ENCODE measurements around the gene RARRES2.
"Not testable (repeated sequence)": the region's sequence is repeated elsewhere in the genome, so short reads cannot be mapped to it uniquely, and the experiment has no call there.

- not testable (repeated sequence) for TF ChIP-seq CTCF, POLR2AphosphoS5 (IDR thresholded peaks at IDR 0.05)
These were observed 28.6 kb downstream of the RARRES2 start for GRCh38 chr7:150312649-150313366.

All from upper lobe of left lung (tissue), 4 donors.